ENCODE data around the gene OGDHL.
"Not testable (repeated sequence)": the region's sequence is repeated elsewhere in the genome, so short reads cannot be mapped to it uniquely, and the experiment has no call there.

OGDHL gene

DNA sequence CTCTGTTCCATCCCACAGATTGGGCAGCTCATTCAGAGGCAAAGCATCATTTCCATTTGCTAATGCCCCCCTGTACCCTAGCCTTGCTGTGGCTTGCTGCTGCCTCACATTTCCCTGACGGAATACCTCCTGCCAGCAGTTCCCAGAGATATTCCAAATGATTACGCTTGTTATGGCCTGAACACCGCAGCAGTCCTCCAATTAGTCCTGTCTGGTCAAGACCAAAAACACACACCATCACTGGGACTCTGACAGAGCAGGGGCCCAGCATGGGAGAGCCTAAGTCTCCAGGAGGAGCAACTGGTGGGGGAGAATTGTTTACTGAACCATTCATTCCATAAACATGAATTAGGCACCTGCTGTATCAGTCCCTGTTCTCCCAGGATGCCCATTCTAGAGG lies 6.1 kb downstream of the OGDHL start:
- DNase-seq: no peak

- DNase-seq: not testable (repeated sequence)
Measured at GRCh38 chr10:49754951-49755350, 7.2 kb downstream of the OGDHL start.

- DNase-seq: no peak
Measured at GRCh38 chr10:49752584-49752983, 9.5 kb downstream of the OGDHL start.

- no peak for DNase-seq
Measured at GRCh38 chr10:49751636-49752510, 10.2 kb downstream of the OGDHL start.

DNA sequence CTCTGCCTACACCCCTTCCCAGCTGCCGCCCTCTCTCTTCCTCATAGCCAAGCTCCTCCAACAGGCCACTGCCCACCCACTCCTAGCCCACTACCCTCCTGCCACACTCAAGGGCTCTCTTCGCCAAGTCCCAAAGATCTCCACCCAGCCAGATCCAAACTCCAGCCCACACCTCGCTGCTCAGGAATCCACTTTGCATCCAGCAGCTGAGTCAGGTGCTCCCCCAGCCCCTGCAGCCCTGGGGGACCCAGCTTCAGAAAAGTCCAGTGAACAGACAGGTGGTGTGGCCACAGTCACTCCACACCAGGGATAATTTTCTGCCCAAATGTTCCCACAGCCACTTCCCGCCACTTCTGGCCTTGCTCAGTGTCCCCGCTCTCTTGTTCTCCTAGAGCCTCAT lies 10.9 kb downstream of the OGDHL start:
- no peak for DNase-seq

- DNase-seq: no peak
Measured at GRCh38 chr10:49750546-49750945, 11.6 kb downstream of the OGDHL start.

DNA sequence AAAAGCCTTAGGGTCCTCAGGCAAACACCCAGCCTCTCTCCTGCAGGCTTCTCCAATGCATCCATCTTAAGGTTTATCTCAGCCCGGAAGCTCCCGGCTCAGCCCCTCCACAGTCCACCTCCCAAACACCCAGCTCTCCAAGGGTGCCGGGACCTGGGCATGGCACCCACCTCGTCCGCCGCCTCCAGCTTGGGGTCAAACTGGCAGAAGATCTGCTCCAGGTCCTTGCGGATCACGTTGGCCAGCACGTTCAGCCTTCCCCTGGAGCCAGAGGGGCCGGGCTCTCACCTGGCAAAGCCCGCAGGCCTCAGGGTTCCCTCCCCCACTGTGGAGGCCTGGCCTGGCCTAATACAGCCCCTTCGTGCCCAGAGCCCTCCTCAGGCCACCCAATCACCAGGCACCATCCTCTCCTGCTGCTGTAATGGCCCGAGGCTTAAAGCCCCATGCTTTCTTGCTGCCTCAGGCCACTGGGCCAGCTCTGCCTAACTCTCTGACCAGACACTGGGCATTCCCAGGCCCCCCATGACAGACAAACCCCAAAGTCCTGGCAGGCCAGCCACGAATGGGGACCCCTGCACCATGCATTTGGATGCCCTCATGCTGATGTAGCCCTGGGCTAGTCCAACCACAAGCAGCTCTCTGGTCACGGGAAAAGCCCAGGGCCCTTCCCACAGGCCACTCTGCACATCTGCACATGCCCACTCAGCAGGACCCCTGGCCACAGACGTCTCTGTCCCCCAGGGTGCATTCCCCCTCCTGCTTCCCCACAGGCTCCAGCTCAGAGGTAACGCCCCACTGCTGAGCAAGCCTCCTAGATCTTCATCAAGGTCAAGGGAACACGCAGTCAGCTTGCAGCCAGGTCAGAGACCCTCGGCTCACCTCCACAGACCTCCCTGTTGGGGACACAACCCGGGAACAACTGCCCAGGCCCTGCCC lies 12.3 kb downstream of the OGDHL start:
- DNase-seq: no peak

DNA sequence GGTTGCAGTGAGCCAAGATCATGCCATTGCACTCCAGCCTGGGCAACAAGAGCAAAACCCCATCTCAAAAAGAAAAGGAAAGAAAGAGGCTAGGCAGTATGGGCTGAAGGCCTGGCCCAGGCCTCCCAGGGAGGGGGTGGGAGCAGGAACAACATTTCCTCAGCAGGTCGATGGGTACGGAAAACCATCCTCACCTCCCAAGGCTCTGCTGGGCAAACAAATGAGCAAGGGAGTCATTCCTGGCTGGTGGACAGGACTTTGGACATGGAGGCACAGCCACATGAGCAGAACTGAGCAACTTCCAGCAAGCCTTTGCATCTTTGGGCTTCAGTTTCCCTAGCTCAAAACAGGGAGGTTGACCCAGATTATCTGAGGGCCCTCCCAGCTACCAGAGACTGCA lies 13.0 kb downstream of the OGDHL start:
- DNase-seq: no peak

- no peak for DNase-seq
Measured at GRCh38 chr10:49748006-49748405, 14.1 kb downstream of the OGDHL start.

GRCh38 chr10:49747303-49747646 lies 14.8 kb downstream of the OGDHL start:
- no peak for DNase-seq

GRCh38 chr10:49746626-49747302 lies 15.4 kb downstream of the OGDHL start:
- DNase-seq: no peak

DNA sequence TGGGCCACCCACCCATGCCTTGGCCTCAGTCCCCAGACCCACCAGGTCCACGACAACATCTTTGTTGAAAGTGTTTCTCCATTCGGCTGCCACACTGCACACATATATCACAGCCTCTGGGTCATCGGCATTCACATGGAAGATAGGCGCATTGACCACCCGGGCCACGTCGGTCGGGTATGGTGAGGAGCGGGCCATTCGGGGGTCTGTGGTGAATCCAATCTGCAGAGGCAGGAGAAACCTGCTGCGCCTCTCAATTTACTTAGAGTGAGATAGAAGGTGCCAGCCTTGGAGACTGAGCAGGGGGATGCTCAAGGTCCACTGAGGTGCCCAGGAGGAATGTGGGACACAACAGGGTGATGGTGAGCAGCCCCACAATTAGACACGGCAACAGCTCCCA lies 16.4 kb downstream of the OGDHL start:
- no peak for DNase-seq

GRCh38 chr10:49744924-49745605 lies 17.1 kb downstream of the OGDHL start:
- no peak for DNase-seq

- DNase-seq: no peak
Measured at GRCh38 chr10:49744091-49744685, 17.9 kb downstream of the OGDHL start.

GRCh38 chr10:49743464-49744075 lies 18.6 kb downstream of the OGDHL start:
- no peak for DNase-seq

- no peak for DNase-seq
Measured at GRCh38 chr10:49742683-49743463, 19.2 kb downstream of the OGDHL start.

DNA sequence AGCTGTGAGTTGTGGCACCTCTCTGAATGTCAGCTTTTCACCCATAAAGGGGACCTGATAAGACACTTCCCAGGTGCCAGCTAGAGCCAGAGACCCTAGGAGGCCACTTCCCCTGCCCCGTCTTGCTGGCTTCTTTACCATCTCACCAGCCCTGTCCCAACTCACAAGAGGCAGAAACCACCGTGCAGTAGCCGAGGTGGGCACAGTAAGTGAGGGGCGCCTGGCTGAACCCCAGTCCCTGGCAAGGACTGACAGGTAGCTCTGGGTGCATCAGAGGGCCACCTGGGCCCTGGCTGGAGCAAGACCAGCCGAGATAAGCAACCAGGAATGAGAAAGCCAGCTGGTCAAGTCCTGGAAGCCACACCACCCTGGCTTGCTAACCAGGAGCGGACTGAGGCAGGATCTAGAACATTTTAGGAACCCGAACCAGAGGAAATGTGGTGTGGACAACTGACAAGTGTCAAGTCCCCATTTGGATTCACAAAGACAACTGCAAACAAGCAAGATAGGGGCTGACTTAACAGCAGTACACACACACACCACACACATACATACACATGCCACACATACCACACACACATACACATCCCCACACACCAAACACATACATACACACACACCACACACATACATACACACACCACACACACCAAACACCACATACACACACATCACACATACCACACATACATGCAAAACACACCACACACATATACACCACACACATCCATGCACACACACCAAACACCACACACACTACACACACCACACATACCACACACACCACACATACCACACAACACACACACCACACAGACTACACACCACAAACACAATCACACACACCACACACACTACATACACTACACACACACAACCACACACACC lies 20.8 kb downstream of the OGDHL start:
- DNase-seq: no peak

- DNase-seq: no peak
Measured at GRCh38 chr10:49740346-49741107, 21.6 kb downstream of the OGDHL start.

- DNase-seq: no peak
Measured at GRCh38 chr10:49739426-49739825, 22.7 kb downstream of the OGDHL start.
